PC-3 (cell line): Measurements from ENCODE around the gene SLC25A25.

Source experiments
- EZH2 ChIP-seq: fragments of 300-600 bp; sonication (generic); IDR thresholded peaks from one replicate; pipeline ENCODE4 v1.6.1; 2017; ENCODE audit warnings: antibody characterized with exemption, mild to moderate bottlenecking, low read length; ENCODE audit not compliant: unreplicated experiment
- EZH2phosphoT487 ChIP-seq: fragments of 300-600 bp; sonication (generic); IDR thresholded peaks from 2 replicates; pipeline ENCODE4 v1.6.1; 2018; ENCODE audit warnings: mild to moderate bottlenecking, antibody characterized with exemption, low read length, borderline replicate concordance
- TF ChIP-seq, protein P1 (sequence below): fragments of 300-600 bp; sonication (generic); conservative IDR thresholded peaks from 2 replicates; pipeline ENCODE4 v1.5.1; 2017; ENCODE audit warnings: antibody characterized with exemption, low read depth, mild to moderate bottlenecking, low read length

DNA sequence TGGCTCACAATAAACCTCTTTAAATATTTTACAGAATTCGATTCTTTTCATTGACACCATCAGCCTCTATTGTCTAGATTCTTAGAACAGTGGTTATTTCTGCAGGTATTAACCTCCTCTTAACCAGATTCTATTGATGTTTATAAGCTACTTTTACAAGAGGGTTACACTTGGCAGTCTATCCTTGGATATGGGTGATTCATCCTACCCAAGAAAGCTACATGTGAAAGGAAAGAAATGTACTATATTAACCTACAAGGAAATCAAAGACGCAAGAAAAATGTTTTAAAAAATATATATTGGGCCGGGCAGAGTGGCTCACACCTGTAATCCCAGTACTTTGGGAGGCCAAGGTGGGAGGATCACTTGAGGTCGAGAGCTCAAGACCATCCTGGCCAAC, 16.7 kb downstream of the SLC25A25 start:
- TF ChIP-seq, protein P1, sequence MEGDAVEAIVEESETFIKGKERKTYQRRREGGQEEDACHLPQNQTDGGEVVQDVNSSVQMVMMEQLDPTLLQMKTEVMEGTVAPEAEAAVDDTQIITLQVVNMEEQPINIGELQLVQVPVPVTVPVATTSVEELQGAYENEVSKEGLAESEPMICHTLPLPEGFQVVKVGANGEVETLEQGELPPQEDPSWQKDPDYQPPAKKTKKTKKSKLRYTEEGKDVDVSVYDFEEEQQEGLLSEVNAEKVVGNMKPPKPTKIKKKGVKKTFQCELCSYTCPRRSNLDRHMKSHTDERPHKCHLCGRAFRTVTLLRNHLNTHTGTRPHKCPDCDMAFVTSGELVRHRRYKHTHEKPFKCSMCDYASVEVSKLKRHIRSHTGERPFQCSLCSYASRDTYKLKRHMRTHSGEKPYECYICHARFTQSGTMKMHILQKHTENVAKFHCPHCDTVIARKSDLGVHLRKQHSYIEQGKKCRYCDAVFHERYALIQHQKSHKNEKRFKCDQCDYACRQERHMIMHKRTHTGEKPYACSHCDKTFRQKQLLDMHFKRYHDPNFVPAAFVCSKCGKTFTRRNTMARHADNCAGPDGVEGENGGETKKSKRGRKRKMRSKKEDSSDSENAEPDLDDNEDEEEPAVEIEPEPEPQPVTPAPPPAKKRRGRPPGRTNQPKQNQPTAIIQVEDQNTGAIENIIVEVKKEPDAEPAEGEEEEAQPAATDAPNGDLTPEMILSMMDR: no peak
- TF ChIP-seq EZH2: no peak
- TF ChIP-seq EZH2phosphoT487: no peak
